ENCODE results near the gene PLVAP. TPM values are rescaled to one million over a fixed set of nuclear protein-coding genes. Genes with fewer than 3 reads are reported as not detected.

The PLVAP gene
- total RNA-seq, 4 donors from 2014 or later = 21.8 to 142 (median 78.8) TPM

GRCh38 chr19:17352608-17353280 lies 24.4 kb downstream of the PLVAP start:
- WGBS, 2 donors = 25 to 46% methylated on average over 14 of the region's 14 CpGs
- TF ChIP-seq EP300 (IDR thresholded peaks at IDR 0.05) = peak in 1 of 2 donors; percentile 57
- no peak for TF ChIP-seq CTCF (IDR thresholded peaks at IDR 0.05)
- H3K36me3 ChIP-seq = no peaks in the 10 kb centered on the region
- peaks cover 0 to 17% of the 10 kb centered on the region in 2 donors for H3K27me3 ChIP-seq
- DNase-seq (ENCODE audit: low spot score in 2 of 2) = no peak
- H3K27ac ChIP-seq = no peak overlapping the region
- H3K9me3 ChIP-seq = no peaks in the 10 kb centered on the region
- H3K4me3 ChIP-seq = no peak overlapping the region
- peaks cover 0 to 16% (median 3%) of the 10 kb centered on the region in 4 donors for H3K4me1 ChIP-seq

- H3K27me3 ChIP-seq = peaks cover 0 to 17% of the 10 kb centered on the region in 2 donors
These were observed 25.2 kb downstream of the PLVAP start for GRCh38 chr19:17351815-17352435.

GRCh38 chr19:17348700-17349099 lies 28.4 kb downstream of the PLVAP start:
- Histone ChIP-seq H3K4me3 (no peak overlapping the region), H3K27ac (peak overlapping the region in 3 of 4 donors; percentile 26 to 78 (median 57)), H3K4me1 (peaks cover 0 to 34% (median 3%) of the 10 kb centered on the region in 4 donors), H3K36me3 (peaks cover 0 to 4% (median 0%) of the 10 kb centered on the region in 3 donors), H3K9me3 (no peaks in the 10 kb centered on the region), H3K27me3 (peaks cover 0 to 17% of the 10 kb centered on the region in 2 donors)
- 3 to 4% methylated on average over 12 of the region's 12 CpGs for WGBS, 2 donors
- TF ChIP-seq EP300 (IDR thresholded peaks at IDR 0.05) = peak in 1 of 2 donors; percentile 66
- no peak for TF ChIP-seq CTCF (IDR thresholded peaks at IDR 0.05)
- peak in 1 of 2 donors; percentile 45 for DNase-seq (ENCODE audit: low spot score in 2 of 2)

More at GRCh38 chr19:17351815-17352435, 25.2 kb downstream of the PLVAP start:
- H3K4me1 ChIP-seq = peaks cover 0 to 24% (median 3%) of the 10 kb centered on the region in 4 donors
- DNase-seq (ENCODE audit: low spot score in 2 of 2) = no peak
- TF ChIP-seq EP300 (IDR thresholded peaks at IDR 0.05) = no peak
- TF ChIP-seq CTCF (IDR thresholded peaks at IDR 0.05) = no peak
- no peak for TF ChIP-seq POLR2A (IDR thresholded peaks at IDR 0.05)
- no peak overlapping the region for H3K4me3 ChIP-seq
- H3K27ac ChIP-seq = no peak overlapping the region
- H3K9me3 ChIP-seq = no peaks in the 10 kb centered on the region
- no peaks in the 10 kb centered on the region for H3K36me3 ChIP-seq
- 92 to 94% methylated on average over 39 to 45 of the region's 45 CpGs for WGBS, 2 donors

DNA sequence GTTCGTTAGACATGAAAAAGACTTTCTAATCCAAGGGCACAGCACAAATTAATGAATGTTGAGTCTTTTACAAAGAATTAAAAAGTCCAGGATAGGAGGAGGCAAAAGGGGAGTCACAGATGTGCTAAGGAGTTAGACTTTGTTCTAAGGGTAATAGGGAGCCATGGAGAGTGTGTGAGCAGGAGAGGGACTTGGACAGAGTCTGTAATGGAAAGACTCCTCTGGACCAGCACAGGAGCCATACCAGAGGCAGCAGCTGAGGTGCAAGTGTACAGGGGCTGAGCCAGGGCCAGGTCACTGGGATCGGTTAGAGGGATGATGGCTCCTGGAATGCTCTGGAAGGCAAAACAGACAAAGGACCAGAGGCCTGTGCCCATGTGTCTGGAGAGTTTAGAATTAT lies 29.3 kb downstream of the PLVAP start:
- WGBS, 2 donors = 59 to 73% methylated on average over 2 of the region's 2 CpGs
- peaks cover 0 to 9% (median 0%) of the 10 kb centered on the region in 3 donors for H3K36me3 ChIP-seq
- H3K4me3 ChIP-seq = no peak overlapping the region
- H3K27ac ChIP-seq = peak overlapping the region in 3 of 4 donors; percentile 20 to 78 (median 69)
- no peaks in the 10 kb centered on the region for H3K9me3 ChIP-seq
- H3K27me3 ChIP-seq = peaks cover 0 to 17% of the 10 kb centered on the region in 2 donors
- peaks cover 0 to 34% (median 3%) of the 10 kb centered on the region in 4 donors for H3K4me1 ChIP-seq
- TF ChIP-seq POLR2A (IDR thresholded peaks at IDR 0.05) (no peak), EP300 (IDR thresholded peaks at IDR 0.05) (no peak), CTCF (IDR thresholded peaks at IDR 0.05) (no peak)
- DNase-seq (ENCODE audit: low spot score in 2 of 2) = no peak

DNA sequence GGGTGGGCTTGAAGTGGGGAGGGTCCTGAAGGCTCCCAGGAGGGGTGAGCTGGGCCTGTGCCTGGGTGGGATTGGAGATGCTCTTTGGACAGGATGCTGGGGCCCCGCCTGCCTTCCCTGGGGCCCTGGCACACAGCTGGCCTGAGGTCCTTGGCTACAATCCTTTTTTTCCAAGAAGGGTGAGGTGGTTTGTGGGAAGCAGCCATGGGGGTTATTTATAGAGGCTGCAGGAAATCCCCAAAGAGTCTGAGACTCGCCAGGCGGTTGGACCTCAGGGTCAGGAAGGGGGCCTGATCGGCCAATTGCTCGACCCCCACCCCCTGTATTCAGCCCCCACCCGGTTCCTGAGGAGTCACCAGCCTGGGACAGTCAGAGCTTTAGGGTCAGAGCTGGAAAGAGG lies 29.8 kb downstream of the PLVAP start:
- H3K4me1 ChIP-seq = peaks cover 0 to 34% (median 3%) of the 10 kb centered on the region in 4 donors

More for the DNA sequence above, 29.8 kb downstream of the PLVAP start:
- no peak for DNase-seq (ENCODE audit: low spot score in 2 of 2)
- H3K27ac ChIP-seq = peak overlapping the region in 3 of 4 donors; percentile 20 to 78 (median 69)
- no peaks in the 10 kb centered on the region for H3K9me3 ChIP-seq
- H3K4me3 ChIP-seq = no peak overlapping the region
- TF ChIP-seq EP300 (IDR thresholded peaks at IDR 0.05) (peak in 1 of 2 donors; percentile 30), CTCF (IDR thresholded peaks at IDR 0.05) (no peak)
- peaks cover 0 to 17% of the 10 kb centered on the region in 2 donors for H3K27me3 ChIP-seq
- 19 to 20% methylated on average over 6 of the region's 6 CpGs for WGBS, 2 donors
- H3K36me3 ChIP-seq = peaks cover 0 to 13% (median 0%) of the 10 kb centered on the region in 3 donors
